ENCODE data around the gene EDA2R. TPM values are rescaled to one million over a fixed set of nuclear protein-coding genes. Genes with fewer than 3 reads are reported as not detected.

EDA2R gene
- total RNA-seq, 2 donors from 2014 or later: 0.82 to 2.5 TPM

- Histone ChIP-seq H3K27ac (no peak overlapping the region), H3K9ac (ENCODE audit: low read depth in 2 of 2, low read length in 2 of 2) (no peak overlapping the region), H3K4me1 (no peaks in the 10 kb centered on the region), H3K27me3 (no peaks in the 10 kb centered on the region), H3K4me3 (no peak overlapping the region), H3K36me3 (no peaks in the 10 kb centered on the region), H3K9me3 (no peaks in the 10 kb centered on the region)
- intact Hi-C loops (cut with DNase I): no loop called here
- DNase-seq: no peak
- no peak for TF ChIP-seq CTCF (IDR thresholded peaks at IDR 0.05)
Observed at GRCh38 chrX:66634272-66634671, 4.6 kb downstream of the EDA2R start.

GRCh38 chrX:66633541-66633940 lies 5.3 kb downstream of the EDA2R start:
- no peak for TF ChIP-seq CTCF (IDR thresholded peaks at IDR 0.05)
- Histone ChIP-seq H3K27me3 (no peaks in the 10 kb centered on the region), H3K4me3 (no peak overlapping the region), H3K36me3 (no peaks in the 10 kb centered on the region), H3K27ac (no peak overlapping the region), H3K9ac (ENCODE audit: low read depth in 2 of 2, low read length in 2 of 2) (no peak overlapping the region), H3K4me1 (no peaks in the 10 kb centered on the region), H3K9me3 (no peaks in the 10 kb centered on the region)
- intact Hi-C loops (cut with DNase I): no loop called here
- no peak for DNase-seq

- H3K36me3 ChIP-seq: no peaks in the 10 kb centered on the region
- intact Hi-C loops (cut with DNase I): no loop called here
- no peak overlapping the region for H3K9ac ChIP-seq (ENCODE audit: low read depth in 2 of 2, low read length in 2 of 2)
- DNase-seq: no peak
- no peak for TF ChIP-seq CTCF (IDR thresholded peaks at IDR 0.05)
- no peaks in the 10 kb centered on the region for H3K4me1 ChIP-seq
- no peak overlapping the region for H3K4me3 ChIP-seq
- no peaks in the 10 kb centered on the region for H3K9me3 ChIP-seq
- no peak overlapping the region for H3K27ac ChIP-seq
- no peaks in the 10 kb centered on the region for H3K27me3 ChIP-seq
Observed at GRCh38 chrX:66632981-66633380, 5.9 kb downstream of the EDA2R start.

DNA sequence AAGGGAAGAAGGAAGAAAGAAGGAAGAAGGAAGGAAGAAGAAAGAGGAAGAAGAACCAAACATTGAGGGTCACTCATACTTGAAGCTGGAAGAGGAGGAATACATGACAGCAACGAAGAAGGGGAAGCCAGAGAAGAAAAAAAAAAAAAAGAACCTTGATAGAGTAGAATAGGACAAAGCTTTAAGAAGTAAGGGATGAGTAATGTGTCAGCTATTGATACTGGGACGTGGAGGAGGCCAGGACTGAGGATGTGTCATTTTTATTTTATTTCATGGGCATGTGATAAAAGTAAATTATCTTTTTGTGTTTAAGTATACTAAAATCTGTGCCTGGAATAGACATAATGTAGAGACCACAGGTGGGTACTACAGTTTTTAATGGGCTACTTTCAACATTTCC lies 6.4 kb downstream of the EDA2R start:
- TF ChIP-seq CTCF (IDR thresholded peaks at IDR 0.05): no peak
- H3K36me3 ChIP-seq: no peaks in the 10 kb centered on the region
- H3K4me1 ChIP-seq: no peaks in the 10 kb centered on the region
- H3K4me3 ChIP-seq: no peak overlapping the region
- intact Hi-C loops (cut with DNase I): no loop called here
- no peak overlapping the region for H3K27ac ChIP-seq
- H3K27me3 ChIP-seq: no peaks in the 10 kb centered on the region
- no peak overlapping the region for H3K9ac ChIP-seq (ENCODE audit: low read depth in 2 of 2, low read length in 2 of 2)
- DNase-seq: no peak
- H3K9me3 ChIP-seq: no peaks in the 10 kb centered on the region

DNA sequence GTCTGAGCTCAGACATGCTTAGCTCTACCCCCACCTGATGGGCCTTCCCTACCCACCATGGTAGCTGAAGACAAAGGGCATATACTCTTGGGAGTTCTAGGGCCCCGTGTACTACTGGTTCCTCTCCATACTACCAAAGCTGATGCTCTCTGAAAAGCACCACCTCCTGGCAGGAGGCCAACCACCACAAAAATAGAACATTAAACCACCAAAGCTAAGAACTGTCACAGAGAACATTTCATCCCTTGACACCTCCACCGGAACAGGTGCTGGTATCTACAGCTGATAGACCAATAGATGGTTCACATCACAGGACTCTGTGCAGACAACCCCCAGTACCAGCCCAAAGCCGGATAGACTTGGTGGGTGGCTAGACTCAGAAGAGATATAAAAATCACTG lies 13.4 kb downstream of the EDA2R start:
- Histone ChIP-seq H3K36me3 (no peaks in the 10 kb centered on the region), H3K27me3 (no peaks in the 10 kb centered on the region), H3K9ac (ENCODE audit: low read depth in 2 of 2, low read length in 2 of 2) (no peak overlapping the region), H3K27ac (no peak overlapping the region), H3K4me1 (no peaks in the 10 kb centered on the region), H3K4me3 (no peak overlapping the region), H3K9me3 (no peaks in the 10 kb centered on the region)
- no peak for TF ChIP-seq CTCF (IDR thresholded peaks at IDR 0.05)
- no peak for DNase-seq
- intact Hi-C loops (cut with DNase I): no loop called here

DNA sequence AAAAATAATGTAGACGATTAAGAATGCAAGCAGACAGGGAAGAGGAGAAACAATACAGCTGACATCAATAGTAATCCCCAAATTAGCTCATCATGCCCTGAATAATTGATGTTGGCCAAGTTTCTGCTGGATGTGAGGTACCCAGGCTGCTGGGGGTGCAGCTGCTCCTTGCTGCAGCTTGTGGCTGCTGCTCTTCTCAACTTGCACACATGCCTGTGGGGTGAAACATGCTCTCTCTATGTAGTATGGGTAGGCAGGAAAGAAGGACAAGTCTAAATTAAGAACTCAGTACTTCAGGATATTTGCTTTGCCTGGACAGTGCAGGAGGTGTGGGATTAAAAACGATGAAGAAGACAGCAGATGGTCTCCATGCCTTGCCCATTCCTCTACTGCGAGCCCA lies 16.7 kb downstream of the EDA2R start:
- H3K4me1 ChIP-seq: no peaks in the 10 kb centered on the region
- no peak for TF ChIP-seq CTCF (IDR thresholded peaks at IDR 0.05)

More for the DNA sequence above, 16.7 kb downstream of the EDA2R start:
- no peaks in the 10 kb centered on the region for H3K36me3 ChIP-seq
- H3K27ac ChIP-seq: no peak overlapping the region
- H3K9me3 ChIP-seq: no peaks in the 10 kb centered on the region
- intact Hi-C loops (cut with DNase I): no loop called here
- H3K4me3 ChIP-seq: no peak overlapping the region
- DNase-seq: no peak
- no peak overlapping the region for H3K9ac ChIP-seq (ENCODE audit: low read depth in 2 of 2, low read length in 2 of 2)
- no peaks in the 10 kb centered on the region for H3K27me3 ChIP-seq
